Measurements from ENCODE around the gene SELENOO. TPM values are rescaled to one million over a fixed set of nuclear protein-coding genes. Genes with fewer than 3 reads are reported as not detected.
A peak's percentile ranks its signal among the peaks of the same experiment; 100 is the strongest.

Gene SELENOO
- polyA plus RNA-seq, 1 of the 3 experiments (the other 2 are of a cell fraction), result 26.7 TPM

GRCh38 chr22:50199829-50200460 lies 866 bp upstream of the SELENOO start:
- no peaks in the 10 kb centered on the region for H3F3A ChIP-seq (replicated peaks; ENCODE audit: insufficient read depth)
- H3K9ac ChIP-seq, result peak overlapping the region; percentile 65
- peak overlapping the region in 1 of 2 experiments; percentile 28; a peak in 1 of 4 replicates for H3K27ac ChIP-seq (ENCODE audit: low read depth in 2 of 2, low read length in 1 of 2)
- DNase-seq, result peak; percentile 65
- no peaks in the 10 kb centered on the region for H3K9me2 ChIP-seq
- H4K20me1 ChIP-seq (ENCODE audit: insufficient read depth), result peaks cover 6% of the 10 kb centered on the region
- H3K4me3 ChIP-seq (ENCODE audit: low read depth in 2 of 2, low read length in 1 of 2), result peak overlapping the region; percentile 64 to 84
- H3K4me2 ChIP-seq, result peak overlapping the region; percentile 90
- ChIA-PET CTCF (interaction anchor here (1.7 kb wide), 1 partner anchor 10 kb away, joined by 5 read pairs; no protein-coding TSS in a partner anchor), POLR2A (no interaction called here)
- H2AFZ ChIP-seq (ENCODE audit: low read depth), result peak overlapping the region; percentile 59; the same call in 1 of the 2 replicates
- peaks cover 0 to 15% of the 10 kb centered on the region in 2 experiments; a peak in 1 of 4 replicates for H3K4me1 ChIP-seq (ENCODE audit: control insufficient read depth in 1 of 2, insufficient read depth in 2 of 2, low read depth in 1 of 2, low read length in 1 of 2)
- peaks cover 37% of the 10 kb centered on the region for H3K79me2 ChIP-seq (ENCODE audit: insufficient read depth)
- peaks cover 17 to 22% of the 10 kb centered on the region in 2 experiments for H3K36me3 ChIP-seq (replicated peaks in 1 of 2; ENCODE audit: control insufficient read depth in 1 of 2, insufficient read depth in 2 of 2, low read length in 1 of 2)
- no peaks in the 10 kb centered on the region for H3K9me3 ChIP-seq
- no peaks in the 10 kb centered on the region for H3K27me3 ChIP-seq (ENCODE audit: insufficient read depth)
- TF ChIP-seq MAX (IDR thresholded peaks at IDR 0.05; ENCODE audit: low read depth) (peak; percentile 10; the same call in 1 of the 2 replicates), FOXJ3 (CRISPR knock-in tag; IDR thresholded peaks at IDR 0.05) (no peak)
- whole genome bisulfite sequencing (ENCODE audit: low lambda C conversion rate), result 49% methylated on average over 8 of the region's 34 CpGs

DNA sequence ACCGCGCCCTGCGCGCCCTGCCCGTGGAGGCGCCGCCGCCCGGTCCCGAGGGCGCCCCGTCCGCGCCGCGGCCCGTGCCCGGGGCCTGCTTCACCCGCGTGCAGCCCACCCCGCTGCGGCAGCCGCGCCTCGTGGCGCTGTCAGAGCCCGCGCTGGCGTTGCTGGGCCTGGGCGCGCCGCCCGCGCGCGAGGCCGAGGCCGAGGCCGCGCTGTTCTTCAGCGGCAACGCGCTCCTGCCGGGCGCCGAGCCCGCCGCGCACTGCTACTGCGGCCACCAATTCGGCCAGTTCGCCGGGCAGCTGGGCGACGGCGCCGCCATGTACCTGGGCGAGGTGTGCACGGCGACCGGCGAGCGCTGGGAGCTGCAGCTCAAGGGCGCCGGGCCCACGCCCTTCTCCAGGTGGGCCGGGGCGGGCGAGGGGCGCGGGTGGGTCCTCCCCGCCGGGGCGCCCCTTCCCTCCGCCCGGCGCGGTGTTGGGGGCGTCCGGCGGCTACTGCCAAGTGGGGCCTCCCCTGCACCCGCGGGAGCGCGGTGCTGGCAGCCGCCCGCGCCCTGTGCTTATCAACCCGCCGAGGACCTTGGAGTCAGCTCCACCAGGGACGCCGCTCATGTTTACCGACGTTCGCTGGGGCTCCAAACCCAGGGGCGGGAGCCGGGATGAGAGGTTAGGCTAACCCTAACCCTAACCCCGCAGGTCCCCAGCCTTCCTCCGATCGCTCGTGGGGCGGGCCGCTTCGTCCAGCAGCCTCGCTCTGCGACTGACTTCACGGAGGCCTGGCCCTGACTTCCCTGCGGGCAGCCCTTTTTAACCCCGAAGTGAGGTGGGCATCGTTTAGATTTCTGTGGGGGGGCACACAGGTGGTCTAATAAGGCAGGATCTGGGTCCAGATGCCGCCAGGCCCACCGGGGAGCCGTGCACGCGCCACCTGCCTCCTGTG lies 649 bp downstream of the SELENOO start:
- peaks cover 0 to 15% of the 10 kb centered on the region in 2 experiments; a peak in 1 of 4 replicates for H3K4me1 ChIP-seq (ENCODE audit: control insufficient read depth in 1 of 2, insufficient read depth in 2 of 2, low read depth in 1 of 2, low read length in 1 of 2)
- no peaks in the 10 kb centered on the region for H3K9me2 ChIP-seq
- H3K79me2 ChIP-seq (ENCODE audit: insufficient read depth), result peaks cover 37% of the 10 kb centered on the region
- peak overlapping the region; percentile 63; the same call in 1 of the 2 replicates for H3K9ac ChIP-seq
- 7% methylated on average over 13 of the region's 115 CpGs for WGBS (ENCODE audit: low lambda C conversion rate)
- no peak overlapping the region for H2AFZ ChIP-seq (ENCODE audit: low read depth)
- H3K4me2 ChIP-seq, result peak overlapping the region; percentile 98
- DNase-seq, result no peak
- POLR2A ChIA-PET, result no interaction called here
- H3K9me3 ChIP-seq, result no peaks in the 10 kb centered on the region
- TF ChIP-seq MXI1 (IDR thresholded peaks at IDR 0.05; ENCODE audit: low read depth, low read length) (0 out of 2 replicates have a peak, but pooled peaks have one; percentile 30), RFX5 (IDR thresholded peaks at IDR 0.05; ENCODE audit: low read length) (no peak)
- H3K4me3 ChIP-seq (ENCODE audit: low read depth in 2 of 2, low read length in 1 of 2), result peak overlapping the region; percentile 80 to 84
- peaks cover 17 to 22% of the 10 kb centered on the region in 2 experiments for H3K36me3 ChIP-seq (replicated peaks in 1 of 2; ENCODE audit: control insufficient read depth in 1 of 2, insufficient read depth in 2 of 2, low read length in 1 of 2)
- H4K20me1 ChIP-seq (ENCODE audit: insufficient read depth), result peaks cover 6% of the 10 kb centered on the region
- CTCF ChIA-PET, result interaction anchor here (0.6 to 2.0 kb wide), 5 partner anchors 9 to 271 kb away, joined by 3 to 5 read pairs (median 3); no protein-coding TSS in a partner anchor
- H3K27ac ChIP-seq (ENCODE audit: low read depth in 2 of 2, low read length in 1 of 2), result peak overlapping the region in 1 of 2 experiments; percentile 71; a peak in 1 of 4 replicates
- no peaks in the 10 kb centered on the region for H3F3A ChIP-seq (replicated peaks; ENCODE audit: insufficient read depth)
- H3K27me3 ChIP-seq (ENCODE audit: insufficient read depth), result no peaks in the 10 kb centered on the region

- Histone ChIP-seq H3K9me3 (no peaks in the 10 kb centered on the region), H3K79me2 (ENCODE audit: insufficient read depth) (peaks cover 37% of the 10 kb centered on the region), H3K9me2 (no peaks in the 10 kb centered on the region), H3K9ac (peak overlapping the region; percentile 63; the same call in 1 of the 2 replicates), H3K4me2 (peak overlapping the region; percentile 98), H3K4me3 (ENCODE audit: low read depth in 2 of 2, low read length in 1 of 2) (peak overlapping the region; percentile 80 to 84), H3K27ac (ENCODE audit: low read depth in 2 of 2, low read length in 1 of 2) (no peak overlapping the region), H4K20me1 (ENCODE audit: insufficient read depth) (peaks cover 6% of the 10 kb centered on the region), H3K36me3 (replicated peaks in 1 of 2; ENCODE audit: control insufficient read depth in 1 of 2, insufficient read depth in 2 of 2, low read length in 1 of 2) (peaks cover 21 to 24% of the 10 kb centered on the region in 2 experiments), H3F3A (replicated peaks; ENCODE audit: insufficient read depth) (peaks cover 3% of the 10 kb centered on the region), H3K4me1 (ENCODE audit: control insufficient read depth in 1 of 2, insufficient read depth in 2 of 2, low read depth in 1 of 2, low read length in 1 of 2) (peaks cover 0 to 15% of the 10 kb centered on the region in 2 experiments; a peak in 1 of 4 replicates), H3K27me3 (ENCODE audit: insufficient read depth) (no peaks in the 10 kb centered on the region), H2AFZ (ENCODE audit: low read depth) (no peak overlapping the region)
- WGBS (ENCODE audit: low lambda C conversion rate), result 85% methylated on average over 13 of the region's 13 CpGs
- TF ChIP-seq, protein P1, sequence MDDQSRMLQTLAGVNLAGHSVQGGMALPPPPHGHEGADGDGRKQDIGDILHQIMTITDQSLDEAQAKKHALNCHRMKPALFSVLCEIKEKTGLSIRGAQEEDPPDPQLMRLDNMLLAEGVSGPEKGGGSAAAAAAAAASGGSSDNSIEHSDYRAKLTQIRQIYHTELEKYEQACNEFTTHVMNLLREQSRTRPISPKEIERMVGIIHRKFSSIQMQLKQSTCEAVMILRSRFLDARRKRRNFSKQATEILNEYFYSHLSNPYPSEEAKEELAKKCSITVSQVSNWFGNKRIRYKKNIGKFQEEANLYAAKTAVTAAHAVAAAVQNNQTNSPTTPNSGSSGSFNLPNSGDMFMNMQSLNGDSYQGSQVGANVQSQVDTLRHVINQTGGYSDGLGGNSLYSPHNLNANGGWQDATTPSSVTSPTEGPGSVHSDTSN (IDR thresholded peaks at IDR 0.05), result no peak
- no peak for TF ChIP-seq POLR2AphosphoS5 (IDR thresholded peaks at IDR 0.05; ENCODE audit: low read depth, low read length)
- TF ChIP-seq FOXJ3 (CRISPR knock-in tag; IDR thresholded peaks at IDR 0.05), result no peak
- TF ChIP-seq ELF1 (IDR thresholded peaks at IDR 0.05), result no peak
- no peak for TF ChIP-seq RFX5 (IDR thresholded peaks at IDR 0.05; ENCODE audit: low read length)
- no peak for TF ChIP-seq MXI1 (IDR thresholded peaks at IDR 0.05; ENCODE audit: low read depth, low read length)
- no peak for TF ChIP-seq NRF1 (IDR thresholded peaks at IDR 0.05; ENCODE audit: low read depth, low read length)
- no peak for TF ChIP-seq YY1 (IDR thresholded peaks at IDR 0.05; ENCODE audit: low read depth)
- no peak for TF ChIP-seq RAD21 (IDR thresholded peaks at IDR 0.05; ENCODE audit: low read length)
- TF ChIP-seq TCF12 (IDR thresholded peaks at IDR 0.05), result no peak
- TF ChIP-seq EZH2phosphoT487 (IDR thresholded peaks at IDR 0.05; ENCODE audit: borderline replicate concordance, low read depth), result no peak
- no peak for TF ChIP-seq GATA2 (CRISPR knock-in tag; IDR thresholded peaks at IDR 0.05)
- CTCF ChIA-PET, result interaction anchor here (0.6 to 2.0 kb wide), 3 partner anchors 9 to 272 kb away, joined by 3 to 5 read pairs (median 3); no protein-coding TSS in a partner anchor
- DNase-seq, result no peak
- POLR2A ChIA-PET, result no interaction called here
Observed at GRCh38 chr22:50202130-50202666, 1.4 kb downstream of the SELENOO start.
